CD8-positive, alpha-beta memory T cell (primary cell): Measurements from ENCODE around the gene CSMD2. TPM values are rescaled to one million over a fixed set of nuclear protein-coding genes. Genes with fewer than 3 reads are reported as not detected.

Source experiments
- CTCF ChIA-PET: fragments of 350-600 bp; sonication (Branson Sonifier 250); formaldehyde crosslinking; loops from one replicate; lab custom pipeline; 2021; ENCODE audit warnings: antibody characterized with exemption; lab: Charles Lee
- POLR2A ChIA-PET: fragments of 350-600 bp; sonication (Branson Sonifier 250); formaldehyde crosslinking; loops from one replicate; lab custom pipeline; 2021; ENCODE audit warnings: antibody characterized with exemption; lab: Charles Lee
- DNase-seq, 5 donors: peaks; one replicate each; pipeline versions ENCODE4 v3.0.0 to v3.0.0-alpha.2; 2020 to 2022; ENCODE audit warnings: mixed read lengths in 1 of 5
- H3K27ac ChIP-seq: one replicate; pipeline ENCODE4 v1.7.0; 2013; ENCODE audit warnings: low read depth, mild to moderate bottlenecking, low read length, moderate library complexity
- H3K27me3 ChIP-seq: 2 replicates; pipeline ENCODE4 v1.7.0; 2013; ENCODE audit warnings: low read length, mild to moderate bottlenecking; ENCODE audit not compliant: insufficient read depth, poor library complexity, severe bottlenecking
- H3K36me3 ChIP-seq: 2 replicates; pipeline ENCODE4 v1.7.0; 2013; ENCODE audit warnings: mild to moderate bottlenecking, low read length, moderate library complexity; ENCODE audit not compliant: insufficient read depth
- H3K4me1 ChIP-seq: 2 replicates; pipeline ENCODE4 v1.7.0; 2013; ENCODE audit warnings: mild to moderate bottlenecking, low read length, moderate library complexity; ENCODE audit not compliant: insufficient read depth
- H3K4me3 ChIP-seq: 2 replicates; pipeline ENCODE4 v1.7.0; 2013; ENCODE audit warnings: mild to moderate bottlenecking, low read length
- H3K9me3 ChIP-seq: 2 replicates; pipeline ENCODE4 v1.7.0; 2013; ENCODE audit warnings: mild to moderate bottlenecking, low read length
- H3K27ac Mint-ChIP-seq, 8 donors: one replicate each; pipeline ENCODE4 v1.8.0; 2020 to 2021; ENCODE audit warnings: mixed read lengths in 8 of 8, mild to moderate bottlenecking in 6 of 8, inconsistent platforms in 3 of 8, moderate library complexity in 3 of 8
- H3K27me3 Mint-ChIP-seq, 2 donors: one replicate each; pipeline ENCODE4 v1.8.0; 2020 to 2021; ENCODE audit warnings: mixed read lengths in 2 of 2, mild to moderate bottlenecking in 1 of 2, moderate library complexity in 1 of 2
- H3K36me3 Mint-ChIP-seq, 3 donors: one replicate each; pipeline ENCODE4 v1.8.0; 2020 to 2021; ENCODE audit warnings: mixed read lengths in 3 of 3, inconsistent platforms in 1 of 3, mild to moderate bottlenecking in 1 of 3
- H3K4me1 Mint-ChIP-seq, 3 donors: one replicate each; pipeline ENCODE4 v1.8.0; 2020 to 2021; ENCODE audit warnings: mixed read lengths in 3 of 3, inconsistent platforms in 1 of 3, mild to moderate bottlenecking in 1 of 3
- H3K4me3 Mint-ChIP-seq, 7 donors: one replicate each; pipeline ENCODE4 v1.8.0; 2020 to 2021; ENCODE audit warnings: mixed read lengths in 7 of 7, mild to moderate bottlenecking in 6 of 7, moderate library complexity in 4 of 7, inconsistent platforms in 2 of 7
- H3K9me3 Mint-ChIP-seq, 5 donors: one replicate each; pipeline ENCODE4 v1.8.0; 2020 to 2022; ENCODE audit warnings: mixed read lengths in 5 of 5, mild to moderate bottlenecking in 3 of 5, moderate library complexity in 2 of 5, inconsistent platforms in 1 of 5
- polyA plus RNA-seq: library from polyadenylated mRNA; unstranded; fragments of 300-500 nt; fragmentation: Illumina TruSeq; gene quantifications from one replicate; pipeline ENCODE4 v1.2.3, GENCODE V29; 2021
- total RNA-seq, 2 experiments: library from RNA; stranded (reverse); gene quantifications; one replicate each; pipeline ENCODE4 v1.2.3, GENCODE V29; 2021

The CSMD2 gene
- total RNA-seq (not detected), polyA plus RNA-seq (not detected)

- peaks cover 4 to 18% (median 9%) of the 10 kb centered on the region in 3 donors for H3K4me1 Mint-ChIP-seq
- H3K27ac ChIP-seq = no peak within 1 kb of the TSS
- ChIA-PET POLR2A (no interaction called here), CTCF (no interaction called here)
- H3K27ac Mint-ChIP-seq = no peak within 1 kb of the TSS
- no peaks in the 10 kb centered on the region for H3K4me1 ChIP-seq
- H3K36me3 Mint-ChIP-seq = peaks cover 0 to 1% (median 0%) of the 10 kb centered on the region in 3 donors
- H3K27me3 ChIP-seq = peaks cover 18% of the 10 kb centered on the region
- peaks cover 49 to 72% of the 10 kb centered on the region in 2 donors for H3K27me3 Mint-ChIP-seq
- no peaks in the 10 kb centered on the region for H3K9me3 ChIP-seq
- no peak for DNase-seq
- H3K4me3 ChIP-seq = no peak within 1 kb of the TSS
- peak within 1 kb of the TSS in 2 of 7 donors; percentile 12 to 13 for H3K4me3 Mint-ChIP-seq
- H3K36me3 ChIP-seq = no peaks in the 10 kb centered on the region
- peaks cover 0 to 8% (median 0%) of the 10 kb centered on the region in 5 donors for H3K9me3 Mint-ChIP-seq
Observed at GRCh38 chr1:34164771-34165391, at the start of gene CSMD2. Gene CSMD2 (minus strand): TSS chr1:34165230. CDS start chr1:34165097, 133 bp downstream.

GRCh38 chr1:34213956-34214355, 48.9 kb upstream of the CSMD2 start:
- H3K36me3 Mint-ChIP-seq = no peaks in the 10 kb centered on the region
- H3K27ac Mint-ChIP-seq = no peak overlapping the region
- H3K27me3 Mint-ChIP-seq = peaks cover 0 to 2% of the 10 kb centered on the region in 2 donors
- ChIA-PET CTCF (no interaction called here), POLR2A (no interaction called here)
- Histone ChIP-seq H3K36me3 (no peaks in the 10 kb centered on the region), H3K27me3 (no peaks in the 10 kb centered on the region), H3K4me3 (no peak overlapping the region), H3K27ac (no peak overlapping the region), H3K9me3 (no peaks in the 10 kb centered on the region), H3K4me1 (no peaks in the 10 kb centered on the region)
- no peak overlapping the region for H3K4me3 Mint-ChIP-seq
- H3K9me3 Mint-ChIP-seq = no peaks in the 10 kb centered on the region
- no peaks in the 10 kb centered on the region for H3K4me1 Mint-ChIP-seq
- no peak for DNase-seq

DNA sequence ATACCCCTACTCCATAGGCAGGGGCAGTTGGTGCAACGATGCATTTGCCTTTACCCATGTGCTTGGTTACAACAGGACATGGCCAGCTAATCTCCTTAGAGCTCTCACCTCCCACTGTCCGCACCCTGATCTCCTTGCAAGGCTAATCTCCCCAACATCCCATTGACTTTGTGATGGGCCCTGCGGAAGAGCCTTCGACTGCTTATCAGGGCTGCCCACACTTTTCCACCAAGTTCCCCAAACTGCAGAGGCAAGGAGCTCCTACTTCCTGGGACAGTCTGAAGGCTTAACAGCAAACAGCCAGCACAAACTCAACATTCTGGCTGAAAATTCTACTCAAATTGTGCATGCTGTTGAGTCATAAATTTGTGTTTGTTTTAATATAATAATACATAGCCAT, 47.6 kb upstream of the CSMD2 start:
- Mint-ChIP-seq H3K9me3 (no peaks in the 10 kb centered on the region), H3K36me3 (no peaks in the 10 kb centered on the region), H3K27me3 (peaks cover 0 to 2% of the 10 kb centered on the region in 2 donors), H3K27ac (no peak overlapping the region), H3K4me3 (no peak overlapping the region), H3K4me1 (no peaks in the 10 kb centered on the region)
- CTCF ChIA-PET = no interaction called here
- Histone ChIP-seq H3K4me3 (no peak overlapping the region), H3K9me3 (no peaks in the 10 kb centered on the region), H3K36me3 (no peaks in the 10 kb centered on the region), H3K27me3 (no peaks in the 10 kb centered on the region), H3K4me1 (no peaks in the 10 kb centered on the region), H3K27ac (no peak overlapping the region)
- POLR2A ChIA-PET = no interaction called here
- no peak for DNase-seq

- DNase-seq = no peak
- Mint-ChIP-seq H3K4me1 (no peaks in the 10 kb centered on the region), H3K4me3 (no peak overlapping the region), H3K36me3 (no peaks in the 10 kb centered on the region), H3K27me3 (peaks cover 6 to 19% of the 10 kb centered on the region in 2 donors), H3K9me3 (no peaks in the 10 kb centered on the region), H3K27ac (no peak overlapping the region)
- H3K27me3 ChIP-seq = no peaks in the 10 kb centered on the region
- no peaks in the 10 kb centered on the region for H3K36me3 ChIP-seq
- H3K4me1 ChIP-seq = no peaks in the 10 kb centered on the region
- no peak overlapping the region for H3K4me3 ChIP-seq
- POLR2A ChIA-PET = no interaction called here
- H3K9me3 ChIP-seq = no peaks in the 10 kb centered on the region
- CTCF ChIA-PET = no interaction called here
- no peak overlapping the region for H3K27ac ChIP-seq
Observed at GRCh38 chr1:34199927-34200326, 34.9 kb upstream of the CSMD2 start.

- Mint-ChIP-seq H3K27me3 (peaks cover 2 to 26% of the 10 kb centered on the region in 2 donors), H3K27ac (no peak overlapping the region), H3K4me3 (no peak overlapping the region), H3K4me1 (no peaks in the 10 kb centered on the region), H3K36me3 (no peaks in the 10 kb centered on the region), H3K9me3 (peaks cover 0 to 1% (median 0%) of the 10 kb centered on the region in 5 donors)
- DNase-seq = no peak
- H3K27me3 ChIP-seq = no peaks in the 10 kb centered on the region
- no peaks in the 10 kb centered on the region for H3K9me3 ChIP-seq
- ChIA-PET CTCF (no interaction called here), POLR2A (no interaction called here)
- H3K4me3 ChIP-seq = no peak overlapping the region
- H3K36me3 ChIP-seq = no peaks in the 10 kb centered on the region
- H3K27ac ChIP-seq = no peak overlapping the region
- no peaks in the 10 kb centered on the region for H3K4me1 ChIP-seq
Observed at GRCh38 chr1:34192621-34193020, 27.6 kb upstream of the CSMD2 start.

GRCh38 chr1:34190692-34191091, 25.7 kb upstream of the CSMD2 start:
- H3K27me3 Mint-ChIP-seq = peaks cover 4 to 42% of the 10 kb centered on the region in 2 donors

GRCh38 chr1:34188985-34189384, 24.0 kb upstream of the CSMD2 start:
- Histone ChIP-seq H3K36me3 (no peaks in the 10 kb centered on the region), H3K27me3 (no peaks in the 10 kb centered on the region), H3K27ac (no peak overlapping the region), H3K4me1 (no peaks in the 10 kb centered on the region), H3K4me3 (no peak overlapping the region), H3K9me3 (no peaks in the 10 kb centered on the region)
- Mint-ChIP-seq H3K27ac (no peak overlapping the region), H3K4me3 (no peak overlapping the region), H3K27me3 (peaks cover 4 to 46% of the 10 kb centered on the region in 2 donors), H3K36me3 (no peaks in the 10 kb centered on the region), H3K9me3 (peaks cover 0 to 2% (median 0%) of the 10 kb centered on the region in 5 donors), H3K4me1 (no peaks in the 10 kb centered on the region)
- ChIA-PET CTCF (no interaction called here), POLR2A (no interaction called here)
- no peak for DNase-seq

More at GRCh38 chr1:34190692-34191091, 25.7 kb upstream of the CSMD2 start:
- POLR2A ChIA-PET = no interaction called here
- Histone ChIP-seq H3K27ac (no peak overlapping the region), H3K36me3 (no peaks in the 10 kb centered on the region), H3K4me1 (no peaks in the 10 kb centered on the region), H3K27me3 (no peaks in the 10 kb centered on the region), H3K9me3 (no peaks in the 10 kb centered on the region), H3K4me3 (no peak overlapping the region)
- peaks cover 0 to 1% (median 0%) of the 10 kb centered on the region in 5 donors for H3K9me3 Mint-ChIP-seq
- H3K27ac Mint-ChIP-seq = no peak overlapping the region
- no peaks in the 10 kb centered on the region for H3K36me3 Mint-ChIP-seq
- H3K4me3 Mint-ChIP-seq = no peak overlapping the region
- H3K4me1 Mint-ChIP-seq = no peaks in the 10 kb centered on the region
- CTCF ChIA-PET = no interaction called here
- DNase-seq = no peak

DNA sequence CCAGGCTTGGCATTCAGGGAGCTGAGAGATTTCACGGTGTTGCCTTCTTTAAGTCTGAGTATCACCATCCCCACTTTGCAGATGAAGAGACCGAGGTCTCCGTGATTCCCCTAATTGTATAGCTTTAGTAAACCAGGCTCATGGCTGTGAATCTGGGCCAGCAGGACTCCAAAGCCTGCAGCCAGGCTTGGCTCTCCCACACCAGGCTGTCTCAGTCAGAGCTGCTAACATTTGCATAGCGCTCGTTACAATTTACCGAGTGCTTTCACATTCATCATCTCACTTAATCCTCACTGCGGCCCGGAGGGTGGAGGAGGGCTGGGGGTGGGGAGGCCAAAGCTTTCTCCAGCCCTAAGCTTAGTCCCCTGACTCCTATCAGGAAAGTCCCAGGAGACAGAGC, 23.4 kb upstream of the CSMD2 start:
- CTCF ChIA-PET = no interaction called here
- Mint-ChIP-seq H3K4me3 (no peak overlapping the region), H3K27ac (no peak overlapping the region), H3K27me3 (peaks cover 4 to 46% of the 10 kb centered on the region in 2 donors), H3K36me3 (no peaks in the 10 kb centered on the region), H3K9me3 (peaks cover 0 to 2% (median 0%) of the 10 kb centered on the region in 5 donors), H3K4me1 (no peaks in the 10 kb centered on the region)
- H3K4me1 ChIP-seq = no peaks in the 10 kb centered on the region
- DNase-seq = no peak
- H3K27ac ChIP-seq = no peak overlapping the region
- H3K9me3 ChIP-seq = no peaks in the 10 kb centered on the region
- POLR2A ChIA-PET = no interaction called here
- H3K36me3 ChIP-seq = no peaks in the 10 kb centered on the region
- H3K27me3 ChIP-seq = no peaks in the 10 kb centered on the region
- no peak overlapping the region for H3K4me3 ChIP-seq
